ENCODE results near the gene RDH5.

- TF ChIP-seq BHLHE40 (IDR thresholded peaks at IDR 0.05; ENCODE audit: low read depth, low read length) (no peak), CTCF (conservative IDR thresholded peaks at IDR 0.05; ENCODE audit: low read depth, low read length) (no peak), NFE2L2 (IDR thresholded peaks at IDR 0.05; ENCODE audit: low read depth, low read length) (no peak), POLR2A (IDR thresholded peaks at IDR 0.05; ENCODE audit: low read depth, low read length) (no peak), MXI1 (IDR thresholded peaks at IDR 0.05; ENCODE audit: borderline replicate concordance, low read depth, low read length) (no peak), RAD21 (IDR thresholded peaks at IDR 0.05; ENCODE audit: low read length) (no peak)
These were observed 4.7 kb downstream of the RDH5 start for GRCh38 chr12:55724940-55725309.
